T-helper 9 cell (primary cell): ENCODE results near the gene HTT.

Experiments
- DNase-seq: peaks from one replicate; pipeline ENCODE4 v3.0.0-alpha.2; 2020

HTT gene

DNA sequence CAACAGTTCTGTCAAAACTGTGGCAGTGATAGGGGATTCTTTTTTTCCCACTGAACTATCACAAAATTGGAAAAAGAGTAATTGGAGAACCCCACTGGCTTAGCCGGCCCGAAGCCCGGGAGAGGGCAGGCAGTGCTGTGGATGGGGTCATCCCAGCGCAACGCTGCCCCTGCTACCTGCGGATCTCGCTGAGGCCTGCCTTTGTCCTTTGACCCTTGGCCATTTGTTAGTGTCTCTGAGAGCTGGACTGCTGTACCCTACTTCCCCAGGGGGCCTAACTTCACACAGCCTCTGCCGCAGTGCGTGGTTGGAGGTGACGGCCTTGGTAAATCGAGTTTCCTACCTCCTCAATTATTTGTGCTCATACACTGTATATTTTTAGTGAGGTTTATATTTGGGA, 131.5 kb downstream of the HTT start:
- DNase-seq, result no peak

DNA sequence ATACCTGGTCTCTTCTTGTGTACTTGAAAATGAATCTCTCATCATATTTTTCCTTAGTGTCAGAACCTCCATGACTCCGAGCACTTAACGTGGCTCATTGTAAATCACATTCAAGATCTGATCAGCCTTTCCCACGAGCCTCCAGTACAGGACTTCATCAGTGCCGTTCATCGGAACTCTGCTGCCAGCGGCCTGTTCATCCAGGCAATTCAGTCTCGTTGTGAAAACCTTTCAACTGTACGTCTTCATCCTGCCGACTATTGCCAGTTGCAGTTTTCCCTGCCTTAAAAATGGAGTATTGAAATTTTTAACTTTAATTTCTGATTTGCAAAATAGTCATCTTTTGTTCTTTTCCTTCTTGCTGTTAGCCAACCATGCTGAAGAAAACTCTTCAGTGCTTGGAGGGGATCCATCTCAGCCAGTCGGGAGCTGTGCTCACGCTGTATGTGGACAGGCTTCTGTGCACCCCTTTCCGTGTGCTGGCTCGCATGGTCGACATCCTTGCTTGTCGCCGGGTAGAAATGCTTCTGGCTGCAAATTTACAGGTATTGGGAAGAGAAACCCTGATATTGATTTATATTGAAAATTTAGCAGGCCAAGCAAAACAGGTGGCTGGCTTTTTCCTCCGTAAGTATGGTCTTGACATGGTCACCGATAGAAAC, 132.1 kb downstream of the HTT start:
- no peak for DNase-seq

DNA sequence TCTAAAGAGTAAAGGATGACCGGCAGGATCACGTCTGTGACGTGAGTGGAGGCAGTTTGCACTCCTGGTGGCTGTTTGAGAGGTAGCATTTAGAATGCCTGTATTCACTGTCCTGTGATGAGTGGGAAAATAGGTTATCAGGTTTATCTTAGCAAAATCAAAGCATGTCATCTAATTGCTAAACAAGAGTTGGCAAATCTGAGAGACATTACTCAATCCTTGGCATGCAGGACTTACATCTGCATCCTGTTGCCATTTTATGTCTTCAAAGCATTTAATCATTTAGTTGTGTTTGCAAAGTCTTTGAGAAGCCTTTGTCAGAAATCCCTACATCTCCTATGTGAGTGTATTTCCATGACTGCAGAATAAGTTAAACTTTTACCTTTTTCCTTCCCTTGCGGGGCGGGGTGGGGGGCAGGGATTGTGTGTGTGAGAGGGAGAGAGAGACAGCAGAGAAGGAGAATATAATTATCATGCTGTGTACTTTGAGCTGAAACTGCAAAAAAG, 133.1 kb downstream of the HTT start:
- no peak for DNase-seq

DNA sequence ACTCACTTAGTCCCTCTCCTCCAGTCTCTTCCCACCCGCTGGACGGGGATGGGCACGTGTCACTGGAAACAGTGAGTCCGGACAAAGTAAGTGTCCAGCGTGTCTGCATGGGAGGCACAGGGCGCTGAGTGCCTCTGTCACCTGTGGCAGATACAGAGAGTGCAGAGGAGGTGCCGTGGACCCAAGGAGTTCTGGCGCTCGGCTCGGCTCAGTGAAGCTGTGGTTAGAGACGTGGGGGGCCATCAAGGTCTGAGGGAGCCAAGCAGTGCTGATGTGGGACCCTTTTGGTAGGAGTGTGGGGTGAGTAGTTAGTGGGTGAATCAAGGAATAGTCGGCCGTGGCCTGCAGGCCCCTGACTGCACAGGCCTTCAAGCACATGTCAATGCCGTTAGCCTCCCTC, 134.3 kb downstream of the HTT start:
- DNase-seq, result no peak

DNA sequence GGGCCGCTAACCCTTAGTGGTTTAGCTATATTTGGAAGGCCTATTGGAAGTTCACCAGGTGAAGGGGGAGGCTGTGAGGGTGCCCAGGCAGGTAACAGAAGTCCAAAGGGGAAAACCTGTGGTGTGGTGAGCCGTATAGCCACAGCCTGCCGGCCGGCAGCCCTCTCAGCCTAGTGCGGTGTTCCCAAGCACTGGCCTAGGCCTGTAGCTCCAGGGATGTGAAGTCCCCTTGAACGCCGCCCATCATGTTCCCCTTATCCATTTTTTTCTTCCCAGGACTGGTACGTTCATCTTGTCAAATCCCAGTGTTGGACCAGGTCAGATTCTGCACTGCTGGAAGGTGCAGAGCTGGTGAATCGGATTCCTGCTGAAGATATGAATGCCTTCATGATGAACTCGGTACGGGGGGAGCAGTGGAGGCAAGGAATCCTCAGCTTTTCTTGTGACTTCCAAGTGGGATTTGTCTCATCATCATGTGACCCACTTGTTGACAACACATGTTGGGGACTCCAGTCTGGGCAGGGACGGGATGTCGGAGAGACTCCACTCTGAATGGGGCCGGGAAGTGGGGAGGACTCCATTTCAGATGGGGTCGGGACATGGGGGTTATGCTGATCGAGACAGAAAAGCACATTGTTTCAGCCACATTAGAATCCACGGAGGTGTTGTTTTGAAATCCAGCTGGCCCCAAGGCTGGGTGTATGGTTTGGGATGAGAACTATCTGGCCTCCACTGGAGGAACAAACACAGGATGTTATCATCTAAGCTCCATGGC, 135.3 kb downstream of the HTT start:
- no peak for DNase-seq

DNA sequence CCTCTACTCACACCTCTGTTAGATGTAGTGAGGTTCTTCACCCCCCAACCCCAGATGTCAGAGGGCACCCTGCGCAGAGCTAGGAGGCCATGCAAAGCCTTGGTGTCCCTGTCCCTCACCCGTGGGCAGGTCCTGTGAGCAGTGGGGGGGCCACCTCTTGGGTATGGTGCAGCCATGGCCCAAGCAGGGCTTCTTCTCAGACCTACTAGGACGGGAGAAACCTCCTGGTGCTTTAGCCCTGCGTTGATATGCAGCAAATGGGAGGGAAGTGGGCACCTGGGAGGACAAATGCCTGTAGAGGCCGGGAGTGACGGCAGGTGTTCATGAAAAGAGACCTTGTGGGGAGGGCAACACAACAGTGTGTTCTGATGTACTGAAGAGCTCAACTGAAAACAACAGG, 136.0 kb downstream of the HTT start:
- no peak for DNase-seq

DNA sequence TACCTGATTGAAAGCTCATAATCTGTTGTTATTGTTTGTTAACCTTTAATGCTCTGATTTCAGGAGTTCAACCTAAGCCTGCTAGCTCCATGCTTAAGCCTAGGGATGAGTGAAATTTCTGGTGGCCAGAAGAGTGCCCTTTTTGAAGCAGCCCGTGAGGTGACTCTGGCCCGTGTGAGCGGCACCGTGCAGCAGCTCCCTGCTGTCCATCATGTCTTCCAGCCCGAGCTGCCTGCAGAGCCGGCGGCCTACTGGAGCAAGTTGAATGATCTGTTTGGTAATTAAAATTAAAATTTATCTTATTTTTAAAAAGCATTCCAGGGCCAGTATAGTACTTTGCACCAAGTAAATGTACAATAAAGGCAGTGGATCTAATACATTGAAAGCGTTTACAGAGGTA, 137.4 kb downstream of the HTT start:
- DNase-seq, result no peak

DNA sequence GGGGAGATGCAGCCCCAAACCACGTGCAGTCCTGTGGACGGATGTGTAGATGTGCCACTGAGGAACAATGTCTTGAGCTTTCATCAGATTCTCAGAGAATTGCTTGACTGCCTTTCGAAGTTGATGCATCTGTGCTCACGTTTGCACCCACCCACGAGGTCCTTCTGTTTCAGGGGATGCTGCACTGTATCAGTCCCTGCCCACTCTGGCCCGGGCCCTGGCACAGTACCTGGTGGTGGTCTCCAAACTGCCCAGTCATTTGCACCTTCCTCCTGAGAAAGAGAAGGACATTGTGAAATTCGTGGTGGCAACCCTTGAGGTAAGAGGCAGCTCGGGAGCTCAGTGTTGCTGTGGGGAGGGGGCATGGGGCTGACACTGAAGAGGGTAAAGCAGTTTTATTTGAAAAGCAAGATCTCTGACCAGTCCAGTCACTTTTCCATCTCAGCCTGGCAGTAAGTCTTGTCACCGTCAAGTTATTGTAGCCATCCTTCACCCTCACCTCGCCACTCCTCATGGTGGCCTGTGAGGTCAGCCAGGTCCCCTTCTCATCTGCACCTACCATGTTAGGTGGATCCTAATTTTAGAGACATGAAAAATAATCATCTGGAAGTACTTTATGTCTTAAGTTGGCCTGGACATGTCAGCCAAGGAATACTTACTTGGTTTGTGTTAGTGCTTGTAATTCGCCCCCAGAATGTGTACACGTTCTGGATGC, 138.1 kb downstream of the HTT start:
- no peak for DNase-seq

DNA sequence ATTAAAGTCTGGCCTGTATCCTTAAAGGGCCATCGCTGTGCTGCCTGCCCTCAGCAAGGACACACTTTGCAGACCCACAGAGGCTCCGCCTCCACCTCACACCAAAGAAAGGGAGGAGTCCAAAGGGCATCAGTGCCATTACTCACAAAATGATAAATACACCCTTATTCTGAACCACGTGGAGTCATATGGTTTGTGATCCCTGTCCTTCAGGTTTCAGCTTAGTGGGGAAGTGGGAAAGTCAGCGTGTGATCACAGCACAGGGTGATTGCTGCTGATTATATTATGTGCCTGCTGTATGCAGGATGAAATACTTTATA, 138.6 kb downstream of the HTT start:
- no peak for DNase-seq

DNA sequence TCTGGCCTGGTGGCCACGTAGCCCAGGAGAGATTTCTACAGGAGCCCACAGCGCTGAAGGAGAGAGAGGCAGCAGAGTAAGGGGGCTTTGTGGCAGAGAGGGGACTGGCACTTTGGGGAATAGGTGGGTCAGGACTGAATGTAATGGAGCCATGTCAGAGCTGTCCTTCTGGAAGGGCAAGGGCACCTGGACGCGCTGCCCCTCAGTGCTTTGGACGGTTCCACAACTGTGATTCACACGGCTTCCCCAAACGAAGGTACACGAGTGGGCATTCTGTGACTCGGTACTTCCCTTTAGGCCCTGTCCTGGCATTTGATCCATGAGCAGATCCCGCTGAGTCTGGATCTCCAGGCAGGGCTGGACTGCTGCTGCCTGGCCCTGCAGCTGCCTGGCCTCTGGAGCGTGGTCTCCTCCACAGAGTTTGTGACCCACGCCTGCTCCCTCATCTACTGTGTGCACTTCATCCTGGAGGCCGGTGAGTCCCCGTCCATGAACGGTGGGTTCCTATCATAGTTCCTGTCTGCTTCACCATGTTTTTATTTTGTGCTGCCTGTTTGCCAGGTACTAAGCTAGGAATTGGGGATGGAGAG, 139.3 kb downstream of the HTT start:
- no peak for DNase-seq

DNA sequence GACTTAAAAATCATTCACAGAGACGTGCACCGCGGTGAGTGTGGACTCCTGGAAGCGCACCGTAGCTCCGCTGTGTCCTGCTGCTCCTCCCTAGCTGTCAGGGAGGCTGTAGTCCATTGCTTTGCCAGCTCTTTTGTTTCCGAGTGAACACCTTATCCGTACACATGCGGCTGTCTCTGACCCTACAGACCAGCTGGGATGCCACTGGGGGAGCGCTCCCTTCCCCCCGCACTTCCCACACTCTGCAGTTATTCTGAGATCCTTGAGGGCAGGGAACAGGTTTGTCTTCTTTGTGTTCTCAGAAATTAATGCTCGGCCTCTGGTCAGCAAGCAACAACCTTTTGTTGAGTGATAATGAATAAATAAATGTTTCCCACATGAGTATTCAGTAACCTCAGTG, 140.8 kb downstream of the HTT start:
- DNase-seq, result no peak

DNA sequence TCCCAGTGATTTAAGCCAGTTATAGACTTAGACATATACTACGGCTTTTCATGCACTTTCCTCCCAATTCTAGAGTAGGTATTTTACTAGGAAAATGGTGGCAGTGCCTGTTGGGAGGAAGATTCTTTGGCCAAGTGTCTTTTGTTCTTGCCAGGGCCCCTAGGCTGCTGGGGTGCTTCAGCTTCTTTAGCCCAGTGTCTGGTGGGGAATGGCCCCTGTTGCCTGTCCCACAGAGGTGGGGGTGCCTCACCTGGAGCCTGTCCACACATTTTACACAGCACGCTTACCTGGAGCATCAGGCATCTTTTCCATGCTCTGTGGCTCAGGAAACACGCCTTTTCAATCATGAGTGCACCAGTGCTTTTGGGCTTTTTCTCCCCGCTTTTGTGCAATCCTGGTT, 141.3 kb downstream of the HTT start:
- DNase-seq, result no peak

DNA sequence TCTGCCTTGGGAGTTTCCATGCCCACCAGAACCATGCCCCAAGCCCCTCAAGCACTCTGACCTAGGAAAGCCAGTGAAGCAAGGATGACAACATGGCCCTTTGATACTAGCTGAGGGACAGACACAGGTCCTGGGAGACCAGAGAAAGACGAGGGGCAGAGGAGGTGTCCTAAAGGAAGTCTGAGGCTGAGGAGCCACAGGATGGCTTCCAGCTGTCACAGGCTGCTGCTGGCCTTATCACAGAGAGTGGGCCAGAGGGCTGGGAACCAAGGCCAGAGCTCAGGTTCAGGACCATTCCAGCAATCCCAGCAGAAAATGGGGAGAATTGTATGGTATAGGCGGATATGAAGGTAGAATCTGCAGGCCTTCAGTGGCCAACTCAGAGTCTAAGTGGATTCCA, 142.8 kb downstream of the HTT start:
- no peak for DNase-seq

DNA sequence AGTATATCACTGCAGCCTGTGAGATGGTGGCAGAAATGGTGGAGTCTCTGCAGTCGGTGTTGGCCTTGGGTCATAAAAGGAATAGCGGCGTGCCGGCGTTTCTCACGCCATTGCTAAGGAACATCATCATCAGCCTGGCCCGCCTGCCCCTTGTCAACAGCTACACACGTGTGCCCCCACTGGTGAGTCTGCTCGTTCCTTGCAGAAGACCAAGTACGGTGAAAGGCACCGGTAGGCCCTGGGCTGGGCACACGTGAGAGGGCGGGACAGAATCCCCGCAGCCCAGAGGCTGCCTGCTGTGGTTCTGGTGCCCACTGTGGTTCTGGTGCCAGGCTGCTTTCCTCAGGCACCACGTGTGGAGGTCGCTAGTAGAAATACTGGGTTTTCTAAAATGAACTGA, 143.3 kb downstream of the HTT start:
- DNase-seq, result no peak

DNA sequence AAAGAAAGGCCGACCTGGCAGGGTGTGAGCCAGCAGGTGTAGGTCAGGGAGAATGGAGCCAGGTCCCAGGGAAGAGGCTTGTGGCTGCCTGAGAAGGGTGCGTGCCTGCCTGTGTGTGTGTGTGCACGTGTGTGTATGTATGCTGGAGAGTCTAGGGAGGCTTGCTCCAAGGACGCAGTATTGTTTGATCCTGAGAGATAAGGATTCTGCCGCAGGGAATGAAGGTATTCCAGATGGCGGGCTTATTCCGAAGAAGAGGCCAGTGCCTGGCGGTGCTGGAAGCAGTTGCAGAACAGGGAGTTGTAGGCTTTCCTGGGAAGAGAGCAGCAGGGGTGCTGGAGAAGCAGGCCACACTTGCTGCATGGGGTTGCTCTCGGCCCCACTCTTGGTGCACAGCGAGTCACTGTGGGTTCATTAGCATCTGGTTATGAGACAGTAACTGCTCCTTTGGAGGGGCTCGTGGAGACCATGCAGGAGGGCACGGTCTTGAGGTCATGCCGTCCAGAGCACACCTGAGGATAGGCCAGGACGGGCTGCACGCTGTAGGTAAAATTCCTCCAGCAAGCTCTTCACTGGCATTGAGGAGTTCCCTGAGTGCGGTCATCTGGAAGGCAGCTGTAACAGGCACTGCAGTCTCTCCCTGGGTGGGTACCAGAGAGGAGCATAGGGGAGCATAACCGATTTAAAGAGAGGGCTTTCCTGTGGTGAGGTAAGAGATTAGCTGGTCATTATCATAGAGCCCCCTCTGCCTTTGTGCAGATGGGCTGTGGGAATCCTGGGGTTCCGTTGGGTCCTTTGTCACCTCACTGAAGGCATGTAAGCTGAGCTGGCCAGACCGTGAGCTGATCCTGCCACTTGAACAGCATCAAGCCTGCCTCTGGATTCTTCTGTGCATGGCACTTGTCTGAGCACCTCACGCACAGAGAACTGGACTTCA, 144.6 kb downstream of the HTT start:
- no peak for DNase-seq

DNA sequence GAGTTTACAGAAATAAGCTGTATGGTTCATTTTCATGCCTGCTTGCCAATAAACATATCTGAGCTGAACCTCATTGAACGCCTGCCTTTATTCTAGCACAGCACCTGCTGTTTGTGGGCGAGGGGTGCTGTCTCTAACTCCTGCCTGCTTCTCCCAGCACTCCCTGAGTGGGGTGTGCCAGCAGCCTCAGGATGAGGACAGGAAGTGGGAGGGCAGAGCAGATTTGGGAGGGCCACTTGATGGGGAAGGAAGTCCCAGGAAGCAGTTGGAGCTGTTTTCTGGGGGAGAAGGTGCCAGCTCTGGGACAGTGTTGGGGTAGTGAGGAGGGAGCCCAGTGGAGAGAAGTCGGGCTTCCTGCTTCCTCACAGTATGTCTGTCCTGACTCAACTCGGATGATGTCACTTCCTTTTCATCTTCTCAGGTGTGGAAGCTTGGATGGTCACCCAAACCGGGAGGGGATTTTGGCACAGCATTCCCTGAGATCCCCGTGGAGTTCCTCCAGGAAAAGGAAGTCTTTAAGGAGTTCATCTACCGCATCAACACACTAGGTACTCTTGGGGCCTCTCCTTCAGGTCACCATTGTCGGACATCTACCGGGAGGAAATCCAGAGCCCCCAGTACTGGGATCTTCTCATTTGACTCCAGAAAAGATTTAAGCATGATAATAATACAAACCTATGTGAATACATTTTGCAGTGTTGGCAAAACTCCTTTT, 145.4 kb downstream of the HTT start:
- DNase-seq, result no peak

DNA sequence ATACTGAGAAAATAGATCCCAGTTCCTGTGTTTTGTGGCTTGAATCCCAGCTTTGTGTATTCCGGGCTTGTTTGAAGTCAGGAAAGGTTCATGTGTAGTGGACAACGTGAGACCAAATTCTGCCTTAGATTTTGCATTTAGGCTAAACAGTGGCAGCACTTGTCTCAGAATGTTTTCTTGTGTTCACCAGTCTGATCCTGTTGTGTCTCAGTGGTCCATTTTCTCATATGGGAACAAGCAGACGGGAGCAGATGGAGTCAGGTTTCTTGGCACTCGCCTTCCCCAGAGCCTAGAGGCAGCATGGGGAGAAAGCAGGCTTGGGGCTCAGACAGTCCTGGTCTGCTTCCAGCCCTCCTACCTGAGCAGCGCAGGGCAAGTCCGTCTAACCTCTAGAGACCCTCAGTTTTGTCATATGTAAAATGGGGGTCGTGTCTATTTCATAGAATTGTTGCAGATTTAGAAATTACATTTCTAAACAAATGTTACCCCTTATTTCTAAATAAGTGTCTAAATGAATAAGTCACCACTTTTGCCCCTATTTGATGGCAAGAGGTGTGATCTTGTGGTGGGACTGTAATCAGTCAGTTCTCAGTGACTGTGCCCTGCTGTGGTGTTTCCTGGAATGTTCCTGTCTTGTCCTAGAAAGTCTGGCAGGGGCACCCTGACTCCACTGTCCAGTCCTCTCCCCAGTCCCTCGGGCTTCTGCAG, 146.1 kb downstream of the HTT start:
- DNase-seq, result no peak

DNA sequence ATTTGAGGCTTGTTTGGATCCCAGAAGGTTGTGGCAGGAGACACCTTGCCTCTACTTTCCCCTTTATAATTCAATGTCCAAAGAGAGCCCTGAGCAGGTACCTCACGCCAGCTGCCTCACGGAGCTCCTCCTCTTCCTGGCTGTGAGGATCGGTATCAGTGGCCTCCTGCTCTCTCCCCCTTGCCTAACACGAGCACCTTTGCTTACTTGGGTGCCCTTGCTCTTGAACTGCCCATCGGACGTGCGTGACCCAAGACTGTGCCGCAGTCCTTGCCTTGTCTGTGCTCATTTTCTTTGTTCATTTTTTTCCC, 146.7 kb downstream of the HTT start:
- no peak for DNase-seq

DNA sequence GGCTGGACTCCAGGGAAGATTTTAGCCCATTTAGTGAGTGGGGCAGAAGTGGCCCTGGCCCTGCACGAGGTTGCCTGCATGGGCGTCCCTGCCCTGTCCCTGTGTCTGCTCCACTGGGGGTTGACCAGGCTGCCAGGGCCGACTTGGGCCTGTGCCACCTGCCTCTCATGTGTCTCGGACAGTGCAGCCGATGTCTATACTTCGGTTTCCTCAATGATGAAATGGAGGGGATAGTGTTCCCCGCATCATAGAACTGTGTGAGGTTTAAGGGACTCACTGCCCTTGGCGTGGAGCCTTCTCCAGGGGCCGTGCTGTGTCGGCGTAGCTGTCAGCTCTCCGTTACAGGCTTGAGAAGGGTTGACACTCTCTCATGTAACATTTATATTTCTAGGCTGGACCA, 147.5 kb downstream of the HTT start:
- DNase-seq, result no peak

DNA sequence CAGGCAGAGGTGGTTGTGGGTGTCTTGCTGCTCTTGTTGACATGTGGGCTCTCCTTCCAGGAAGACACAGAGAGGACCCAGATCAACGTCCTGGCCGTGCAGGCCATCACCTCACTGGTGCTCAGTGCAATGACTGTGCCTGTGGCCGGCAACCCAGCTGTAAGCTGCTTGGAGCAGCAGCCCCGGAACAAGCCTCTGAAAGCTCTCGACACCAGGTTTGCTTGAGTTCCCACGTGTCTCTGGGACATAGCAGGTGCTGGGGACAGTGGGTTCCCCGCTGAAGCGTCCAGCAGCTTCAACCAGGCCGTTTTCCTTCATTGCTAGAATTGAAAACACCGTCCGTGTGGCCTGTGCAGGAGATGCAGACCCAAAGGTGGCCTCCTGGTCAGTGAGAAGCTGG, 148.9 kb downstream of the HTT start:
- no peak for DNase-seq
